H9 (cell line): Measurements from ENCODE around the gene CBFA2T2. TPM values are rescaled to one million over a fixed set of nuclear protein-coding genes. Genes with fewer than 3 reads are reported as not detected.

Experiments used
- DNase-seq: peaks from one replicate; pipeline ENCODE4 v3.0.0-alpha.2; 2017
- H2AFZ ChIP-seq: one replicate; pipeline ENCODE4 v1.6.1; 2013; ENCODE audit warnings: mild to moderate bottlenecking, low read length, control low read depth, moderate library complexity
- H2AK5ac ChIP-seq: 2 replicates; pipeline ENCODE4 v1.6.1; 2013; ENCODE audit warnings: low read length, control low read depth, mixed read lengths; ENCODE audit not compliant: insufficient read length
- H2BK120ac ChIP-seq: one replicate; pipeline ENCODE4 v1.6.1; 2013; ENCODE audit warnings: low read depth, mild to moderate bottlenecking, low read length, control low read depth, inconsistent platforms; ENCODE audit not compliant: poor library complexity, severe bottlenecking
- H2BK12ac ChIP-seq: 2 replicates; pipeline ENCODE4 v1.6.1; 2013; ENCODE audit warnings: low read length, control low read depth, mixed read lengths, low read depth; ENCODE audit not compliant: insufficient read length
- H2BK15ac ChIP-seq: 2 replicates; pipeline ENCODE4 v1.6.1; 2013; ENCODE audit warnings: low read depth, low read length, control low read depth
- H2BK20ac ChIP-seq: one replicate; pipeline ENCODE4 v1.6.1; 2013; ENCODE audit warnings: low read depth, mild to moderate bottlenecking, low read length, control low read depth, inconsistent platforms; ENCODE audit not compliant: poor library complexity, severe bottlenecking
- H2BK5ac ChIP-seq: 2 replicates; pipeline ENCODE4 v1.6.1; 2013; ENCODE audit warnings: low read length, control low read depth, mixed read lengths; ENCODE audit not compliant: insufficient read length
- H3K14ac ChIP-seq: 2 replicates; pipeline ENCODE4 v1.6.1; 2013; ENCODE audit warnings: low read length, control low read depth; ENCODE audit not compliant: insufficient read depth
- H3K18ac ChIP-seq: 2 replicates; pipeline ENCODE4 v1.6.1; 2013; ENCODE audit warnings: low read depth, mild to moderate bottlenecking, mixed read lengths, low read length, control low read depth; ENCODE audit not compliant: insufficient read length
- H3K23ac ChIP-seq: 2 replicates; pipeline ENCODE4 v1.6.1; 2013; ENCODE audit warnings: low read length, control low read depth, mixed read lengths, low read depth; ENCODE audit not compliant: insufficient read length
- H3K23me2 ChIP-seq: 2 replicates; pipeline ENCODE4 v1.6.1; 2013; ENCODE audit warnings: low read depth, mild to moderate bottlenecking, mixed read lengths, low read length, control low read depth; ENCODE audit not compliant: insufficient read length, poor library complexity, severe bottlenecking
- H3K27ac ChIP-seq: 2 replicates; pipeline ENCODE4 v1.5.1; 2013; ENCODE audit warnings: low read length, control low read depth, mixed read lengths, low read depth; ENCODE audit not compliant: insufficient read length
- H3K27me3 ChIP-seq: 2 replicates; pipeline ENCODE4 v1.6.1; 2013; ENCODE audit warnings: low read length, control low read depth, inconsistent platforms; ENCODE audit not compliant: insufficient read depth
- H3K4ac ChIP-seq: 2 replicates; pipeline ENCODE4 v1.6.1; 2013; ENCODE audit warnings: low read depth, mild to moderate bottlenecking, control low read depth, inconsistent platforms, low read length, moderate library complexity
- H3K4me1 ChIP-seq: 2 replicates; pipeline ENCODE4 v1.6.1; 2013; ENCODE audit warnings: low read length, control low read depth, inconsistent platforms; ENCODE audit not compliant: insufficient read depth
- H3K4me2 ChIP-seq: 2 replicates; pipeline ENCODE4 v1.6.1; 2013; ENCODE audit warnings: low read length, control low read depth, mixed read lengths; ENCODE audit not compliant: insufficient read length, insufficient read depth
- H3K56ac ChIP-seq: 2 replicates; pipeline ENCODE4 v1.6.1; 2013; ENCODE audit warnings: low read depth, mild to moderate bottlenecking, mixed read lengths, low read length, control low read depth; ENCODE audit not compliant: insufficient read length
- H3K79me1 ChIP-seq: 2 replicates; pipeline ENCODE4 v1.6.1; 2013; ENCODE audit warnings: low read depth, mild to moderate bottlenecking, moderate library complexity, low read length, control low read depth, inconsistent platforms; ENCODE audit not compliant: insufficient read depth, poor library complexity, severe bottlenecking
- H3K79me2 ChIP-seq: 2 replicates; pipeline ENCODE4 v1.6.1; 2013; ENCODE audit warnings: low read length, control low read depth, inconsistent platforms; ENCODE audit not compliant: insufficient read depth
- H3K9ac ChIP-seq: 2 replicates; pipeline ENCODE4 v1.6.1; 2013; ENCODE audit warnings: low read length, control low read depth, mixed read lengths; ENCODE audit not compliant: insufficient read length; ENCODE audit errors: extremely low read depth
- H3K9me3 ChIP-seq: one replicate; pipeline ENCODE4 v1.6.1; 2013; ENCODE audit warnings: low read depth, low read length, inconsistent platforms; ENCODE audit not compliant: control insufficient read depth
- H3T11ph ChIP-seq: one replicate; pipeline ENCODE4 v1.6.1; 2013; ENCODE audit warnings: mild to moderate bottlenecking, low read length, control low read depth, inconsistent platforms
- H4K20me1 ChIP-seq: one replicate; pipeline ENCODE4 v1.6.1; 2013; ENCODE audit not compliant: control insufficient read depth, insufficient read length, insufficient read depth
- H4K5ac ChIP-seq: 2 replicates; pipeline ENCODE4 v1.6.1; 2013; ENCODE audit warnings: low read depth, mild to moderate bottlenecking, mixed read lengths, low read length, control low read depth; ENCODE audit not compliant: insufficient read length
- H4K8ac ChIP-seq: replicated peaks from 2 replicates; pipeline ENCODE4 v1.6.1; 2013; ENCODE audit warnings: low read length, control low read depth, mixed read lengths, low read depth; ENCODE audit not compliant: insufficient read length
- H4K91ac ChIP-seq: 2 replicates; pipeline ENCODE4 v1.6.1; 2013; ENCODE audit warnings: low read depth, mild to moderate bottlenecking, moderate library complexity, mixed read lengths, low read length, control low read depth; ENCODE audit not compliant: insufficient read length
- H3K27ac Mint-ChIP-seq, 3 experiments: 2 replicates in 2 of 3; 3 replicates in 1 of 3; pipeline ENCODE4 v1.8.0; 2020 to 2021; ENCODE audit warnings: mixed read lengths in 3 of 3, mild to moderate bottlenecking in 1 of 3, moderate library complexity in 1 of 3
- H3K27me3 Mint-ChIP-seq: 2 replicates; pipeline ENCODE4 v1.8.0; 2021; ENCODE audit warnings: low read depth, mild to moderate bottlenecking, moderate library complexity, mixed read lengths
- H3K36me3 Mint-ChIP-seq, 3 experiments: 2 replicates in 2 of 3; 3 replicates in 1 of 3; pipeline ENCODE4 v1.8.0; 2020 to 2021; ENCODE audit warnings: low read depth in 3 of 3, mixed read lengths in 3 of 3; ENCODE audit not compliant: insufficient read depth in 1 of 3
- H3K4me1 Mint-ChIP-seq, 2 experiments: 2 replicates each; pipeline ENCODE4 v1.8.0; 2020; ENCODE audit warnings: mixed read lengths in 2 of 2
- H3K4me3 Mint-ChIP-seq, 2 experiments: 2 replicates in 1 of 2; 3 replicates in 1 of 2; pipeline ENCODE4 v1.8.0; 2020 to 2021; ENCODE audit warnings: mild to moderate bottlenecking in 2 of 2, mixed read lengths in 2 of 2, moderate library complexity in 1 of 2
- H3K9me3 Mint-ChIP-seq, 2 experiments: 2 replicates in 1 of 2; 3 replicates in 1 of 2; pipeline ENCODE4 v1.8.0; 2020; ENCODE audit warnings: mild to moderate bottlenecking in 2 of 2, mixed read lengths in 2 of 2, moderate library complexity in 1 of 2
- WGBS: extraction: QIAGEN DNeasy Blood & Tissue Kit; methylation state at CpG from one replicate; pipeline ENCODE4 v1.1.7; 2013; ENCODE audit warnings: missing lambda C conversion rate, low lambda C conversion rate, mixed read lengths; ENCODE audit not compliant: insufficient read length; ENCODE audit errors: extremely low coverage; 5-methylcytosine and 5-hydroxymethylcytosine counted together
- total RNA-seq: library from RNA; stranded (reverse); gene quantifications from 2 replicates; pipeline ENCODE4 v1.2.1, GENCODE V29; 2021
- TF ChIP-seq, protein P1 (sequence below): fragments of 200-600 bp; sonication (generic); conservative IDR thresholded peaks from 3 replicates; pipeline ENCODE4 v1.8.0; 2021; ENCODE audit warnings: antibody characterized with exemption, mild to moderate bottlenecking

Gene CBFA2T2
- total RNA-seq, 1 experiment from 2014 or later: 11.2 TPM

DNA sequence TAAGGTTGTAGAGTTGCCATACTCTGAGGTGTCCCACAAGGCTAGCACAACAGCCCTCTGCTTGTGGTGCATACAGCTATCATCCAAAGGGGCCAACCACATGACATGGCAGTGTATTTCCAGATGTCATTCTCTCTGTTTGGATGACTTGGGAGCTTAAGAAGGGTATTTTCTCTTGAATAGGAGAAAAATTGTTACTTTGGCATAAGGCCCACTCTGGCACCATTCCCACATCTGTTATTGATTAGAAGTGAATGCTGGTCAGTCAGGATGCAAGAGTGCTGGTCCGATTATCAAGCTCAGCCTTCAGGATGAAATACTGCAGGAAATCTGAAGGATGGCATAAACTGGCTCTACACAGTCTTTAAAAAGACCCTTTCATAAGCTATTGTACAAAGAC is 88.6 kb downstream of the CBFA2T2 start:
- no peak overlapping the region for H3K4me2 ChIP-seq
- H3K27ac Mint-ChIP-seq: no peak overlapping the region
- no peaks in the 10 kb centered on the region for H3K23me2 ChIP-seq
- H3T11ph ChIP-seq: no peak overlapping the region
- H3K36me3 Mint-ChIP-seq: no peaks in the 10 kb centered on the region
- H2AK5ac ChIP-seq: no peak overlapping the region
- H2BK20ac ChIP-seq: no peak overlapping the region
- no peak overlapping the region for H2BK12ac ChIP-seq
- H4K91ac ChIP-seq: no peak overlapping the region
- H3K56ac ChIP-seq: no peak overlapping the region
- H2BK120ac ChIP-seq: no peak overlapping the region
- no peak overlapping the region for H3K4ac ChIP-seq
- no peak overlapping the region for H3K23ac ChIP-seq
- no peaks in the 10 kb centered on the region for H3K4me1 ChIP-seq
- no peak for DNase-seq
- no peaks in the 10 kb centered on the region for H3K9me3 Mint-ChIP-seq
- H3K9ac ChIP-seq: no peak overlapping the region
- H3K27me3 ChIP-seq: no peaks in the 10 kb centered on the region
- TF ChIP-seq, protein P1, sequence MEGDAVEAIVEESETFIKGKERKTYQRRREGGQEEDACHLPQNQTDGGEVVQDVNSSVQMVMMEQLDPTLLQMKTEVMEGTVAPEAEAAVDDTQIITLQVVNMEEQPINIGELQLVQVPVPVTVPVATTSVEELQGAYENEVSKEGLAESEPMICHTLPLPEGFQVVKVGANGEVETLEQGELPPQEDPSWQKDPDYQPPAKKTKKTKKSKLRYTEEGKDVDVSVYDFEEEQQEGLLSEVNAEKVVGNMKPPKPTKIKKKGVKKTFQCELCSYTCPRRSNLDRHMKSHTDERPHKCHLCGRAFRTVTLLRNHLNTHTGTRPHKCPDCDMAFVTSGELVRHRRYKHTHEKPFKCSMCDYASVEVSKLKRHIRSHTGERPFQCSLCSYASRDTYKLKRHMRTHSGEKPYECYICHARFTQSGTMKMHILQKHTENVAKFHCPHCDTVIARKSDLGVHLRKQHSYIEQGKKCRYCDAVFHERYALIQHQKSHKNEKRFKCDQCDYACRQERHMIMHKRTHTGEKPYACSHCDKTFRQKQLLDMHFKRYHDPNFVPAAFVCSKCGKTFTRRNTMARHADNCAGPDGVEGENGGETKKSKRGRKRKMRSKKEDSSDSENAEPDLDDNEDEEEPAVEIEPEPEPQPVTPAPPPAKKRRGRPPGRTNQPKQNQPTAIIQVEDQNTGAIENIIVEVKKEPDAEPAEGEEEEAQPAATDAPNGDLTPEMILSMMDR: no peak
- H3K4me1 Mint-ChIP-seq: peaks cover 9 to 13% of the 10 kb centered on the region in 2 experiments
- no peak overlapping the region for H2BK5ac ChIP-seq
- no peak overlapping the region for H4K8ac ChIP-seq
- H3K9me3 ChIP-seq: no peaks in the 10 kb centered on the region
- H3K18ac ChIP-seq: no peak overlapping the region
- H2BK15ac ChIP-seq: no peak overlapping the region
- H3K14ac ChIP-seq: no peak overlapping the region
- no CpG with 5 or more reads among the region's 1 CpG for WGBS
- H3K27ac ChIP-seq: no peak overlapping the region
- no peak overlapping the region for H2AFZ ChIP-seq
- H4K5ac ChIP-seq: no peak overlapping the region
- no peaks in the 10 kb centered on the region for H4K20me1 ChIP-seq
- H3K79me1 ChIP-seq: no peaks in the 10 kb centered on the region
- H3K79me2 ChIP-seq: no peaks in the 10 kb centered on the region
- H3K27me3 Mint-ChIP-seq: no peaks in the 10 kb centered on the region
- H3K4me3 Mint-ChIP-seq: no peak overlapping the region
